Umbilical cord (tissue), 2 donors: ENCODE measurements around the gene GLB1L3. TPM values are rescaled to one million over a fixed set of nuclear protein-coding genes. Genes with fewer than 3 reads are reported as not detected.
"Not testable (repeated sequence)": the region's sequence is repeated elsewhere in the genome, so short reads cannot be mapped to it uniquely, and the experiment has no call there.

Source experiments
- DNase-seq: peaks from one replicate; pipeline ENCODE4 v3.0.0-alpha.2; 2015; ENCODE audit warnings: low spot score
- total RNA-seq: library from RNA; depleted of rRNA; stranded (reverse); fragments of >200 nt; gene quantifications from one replicate; pipeline ENCODE4 v1.2.3, GENCODE V29; 2014; ENCODE audit warnings: low replicate concordance; ENCODE audit not compliant: insufficient read depth

Gene GLB1L3
- total RNA-seq, 1 donor from 2014 or later, result 2.2 TPM

DNA sequence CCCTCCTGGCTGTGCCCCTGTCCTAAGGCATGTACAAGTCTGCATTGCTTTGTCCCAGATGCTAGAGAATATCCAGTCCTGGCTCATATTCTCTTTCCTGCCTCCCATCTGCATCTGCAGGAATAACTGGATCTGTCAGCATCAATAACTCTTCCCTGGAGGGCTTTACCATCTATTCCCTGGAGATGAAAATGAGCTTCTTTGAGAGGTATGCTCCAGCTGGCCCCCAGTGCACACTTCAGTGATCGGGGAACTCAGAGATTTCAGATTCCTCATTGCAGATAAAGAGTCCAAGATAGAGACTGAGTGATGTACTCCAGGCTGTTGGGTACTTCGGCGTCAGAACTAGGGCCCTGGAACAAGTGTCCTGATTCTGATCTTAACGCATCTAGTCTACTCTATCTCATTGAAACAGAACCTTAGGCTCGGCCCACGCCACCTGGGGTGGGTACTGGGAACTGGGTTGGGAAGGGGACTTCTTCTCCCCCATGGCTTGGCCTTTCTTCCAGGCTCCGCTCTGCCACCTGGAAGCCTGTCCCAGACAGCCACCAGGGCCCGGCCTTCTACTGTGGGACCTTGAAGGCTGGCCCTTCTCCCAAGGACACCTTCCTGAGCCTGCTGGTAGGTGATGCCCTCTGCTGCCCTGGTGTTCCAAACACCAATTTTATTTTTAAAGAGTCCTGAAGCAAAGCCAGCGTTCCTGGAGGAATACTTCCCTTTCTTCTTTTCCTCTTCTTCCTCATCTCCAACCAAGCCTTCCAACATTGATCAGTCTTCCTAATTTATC lies 37.8 kb downstream of the GLB1L3 start:
- DNase-seq, result no peak

DNA sequence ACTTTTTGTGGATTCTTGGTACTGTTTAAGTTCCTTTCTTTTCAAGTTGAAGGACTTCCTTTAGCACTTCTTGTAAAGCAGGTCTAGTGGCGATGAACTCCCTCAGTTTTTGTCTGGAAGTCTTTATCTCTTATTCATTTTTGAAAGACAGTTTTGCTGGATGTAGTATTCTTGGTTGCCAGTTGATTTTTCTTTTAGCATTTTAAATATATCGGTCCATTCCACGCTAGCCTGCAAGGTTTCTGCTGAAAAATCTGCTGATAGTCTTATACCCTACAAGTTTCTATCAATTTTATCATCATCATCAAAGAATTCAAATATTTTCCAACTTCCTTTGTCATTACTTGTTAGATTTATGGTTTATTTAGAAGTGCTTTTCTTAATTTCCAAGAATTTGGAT lies 40.9 kb downstream of the GLB1L3 start:
- DNase-seq, result no peak

DNA sequence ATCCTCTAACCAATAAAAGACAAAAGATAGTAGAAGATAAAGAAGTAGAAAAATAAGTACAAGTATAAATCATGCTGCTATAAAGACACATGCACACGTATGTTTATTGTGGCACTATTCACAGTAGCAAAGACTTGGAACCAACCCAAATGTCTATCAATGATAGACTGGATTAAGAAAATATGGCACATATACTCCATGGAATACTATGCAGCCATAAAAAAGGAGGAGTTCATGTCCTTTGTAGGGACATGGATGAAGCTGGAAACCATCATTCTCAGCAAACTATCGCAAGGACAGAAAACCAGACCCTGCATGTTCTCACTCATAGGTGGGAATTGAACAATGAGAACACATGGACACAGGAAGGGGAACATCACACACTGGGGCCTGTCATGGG lies 45.2 kb downstream of the GLB1L3 start:
- DNase-seq, result not testable (repeated sequence)

DNA sequence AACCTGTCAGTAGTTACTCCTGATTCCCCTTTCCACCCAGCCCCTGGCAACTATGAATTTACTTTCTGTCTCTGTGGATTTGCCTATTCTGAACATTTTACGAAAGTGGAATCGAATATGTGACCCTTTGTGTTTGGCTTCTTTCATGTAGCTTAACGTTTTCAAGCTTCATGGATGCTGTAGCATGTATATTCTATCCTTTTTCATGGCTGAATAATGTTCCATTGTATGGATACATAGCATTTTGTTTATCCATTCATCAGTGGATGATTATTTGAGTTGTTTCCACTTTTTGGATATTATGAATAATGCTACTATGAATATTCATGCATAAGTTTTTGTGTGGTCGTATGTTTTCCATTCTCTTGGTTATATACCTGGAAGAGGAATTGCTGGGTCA lies 46.4 kb downstream of the GLB1L3 start:
- DNase-seq, result no peak

DNA sequence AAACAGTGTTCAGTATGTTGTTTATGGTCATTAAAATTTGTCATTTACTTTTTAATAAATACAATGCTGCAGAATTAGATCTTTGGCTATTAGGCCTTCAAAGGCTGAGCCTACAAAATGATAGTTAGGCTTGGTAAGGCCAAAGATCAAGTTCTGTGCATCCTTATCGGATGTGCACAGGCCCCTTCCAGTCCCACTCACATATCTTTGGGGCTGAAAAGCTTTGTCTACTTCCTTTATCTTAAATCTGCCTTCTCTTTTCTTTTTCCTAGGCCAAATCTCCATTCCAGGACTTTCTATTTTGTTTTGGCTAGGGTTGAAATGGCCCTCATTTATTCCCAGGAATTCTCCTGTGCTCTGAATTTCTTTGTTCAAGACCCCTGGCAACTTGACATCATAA lies 52.3 kb downstream of the GLB1L3 start:
- DNase-seq, result no peak

DNA sequence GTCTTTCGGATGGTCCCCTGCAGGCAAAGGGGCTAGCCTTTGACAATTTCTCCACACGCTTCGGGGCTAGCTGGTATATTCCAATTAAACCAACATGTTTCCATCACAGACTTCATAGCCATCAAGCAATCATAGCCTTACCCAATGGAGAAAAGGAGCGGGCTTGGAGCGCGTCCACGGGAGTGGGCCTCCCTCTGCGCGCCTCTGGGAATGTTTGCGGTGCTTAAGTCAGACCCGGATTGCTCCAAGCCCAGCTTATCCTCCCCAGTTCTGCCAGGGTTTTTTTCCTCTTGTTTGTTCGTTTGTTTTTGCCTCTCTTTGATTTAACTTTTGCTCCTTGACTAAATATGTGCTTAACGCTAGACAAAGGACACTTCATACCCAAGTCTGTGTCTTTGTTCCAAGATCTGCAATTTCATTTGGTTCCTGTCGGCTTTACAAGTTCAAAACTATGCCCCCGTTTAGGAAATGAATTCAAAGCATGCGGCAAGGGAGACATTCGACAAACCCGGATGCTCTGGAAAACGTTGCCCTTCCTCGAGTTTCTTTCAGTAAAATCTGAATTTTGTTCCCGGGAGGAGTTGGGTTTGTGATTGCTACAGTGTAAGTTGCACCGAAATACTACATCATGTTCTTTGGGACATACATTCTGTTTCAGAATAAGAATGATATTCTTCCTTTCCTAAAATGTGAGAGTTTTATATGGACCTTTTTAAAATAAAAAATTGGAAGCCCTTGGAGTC lies 54.6 kb downstream of the GLB1L3 start:
- no peak for DNase-seq

DNA sequence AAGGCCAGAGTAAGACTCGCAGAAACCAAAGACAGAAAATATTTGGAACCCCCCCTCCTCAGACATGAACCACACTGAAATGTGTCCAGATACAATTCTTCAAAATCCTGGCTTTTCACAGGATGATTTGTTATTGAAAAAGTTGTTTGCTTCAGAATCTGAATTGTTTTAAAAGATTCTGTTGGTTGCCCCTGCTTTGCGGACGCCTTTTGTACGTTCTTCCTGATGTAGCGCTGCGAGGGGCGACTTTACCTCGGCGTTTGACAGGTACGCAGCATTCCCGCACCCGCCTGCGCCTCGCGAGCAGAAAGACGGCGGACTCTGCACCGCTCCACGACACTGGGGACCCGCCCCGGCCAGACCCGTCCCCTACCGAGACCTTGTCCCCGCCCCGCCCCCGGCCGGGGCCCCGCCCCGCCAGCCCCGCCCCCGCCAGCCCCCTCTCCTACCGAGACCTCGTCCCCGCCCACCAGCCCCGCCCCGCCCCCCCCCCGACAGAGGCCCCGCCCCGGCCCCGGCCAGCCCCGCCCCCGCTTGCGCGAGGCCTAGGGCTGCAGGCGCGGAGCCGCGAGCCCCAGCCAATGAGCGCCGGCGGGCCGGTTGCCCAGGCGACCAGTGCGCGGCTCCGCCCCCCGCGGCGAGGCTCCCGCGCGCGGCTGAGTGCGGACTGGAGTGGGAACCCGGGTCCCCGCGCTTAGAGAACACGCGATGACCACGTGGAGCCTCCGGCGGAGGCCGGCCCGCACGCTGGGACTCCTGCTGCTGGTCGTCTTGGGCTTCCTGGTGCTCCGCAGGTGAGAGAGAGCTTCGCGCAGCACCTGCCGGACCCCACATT lies 55.4 kb downstream of the GLB1L3 start, which contains the start of gene GLB1L2:
TSS of gene GLB1L2 (plus strand) at position 635 of the 835 bp plus-strand sequence. CDS start at position 709, 74 bp downstream.
- peak; percentile 52 for DNase-seq

DNA sequence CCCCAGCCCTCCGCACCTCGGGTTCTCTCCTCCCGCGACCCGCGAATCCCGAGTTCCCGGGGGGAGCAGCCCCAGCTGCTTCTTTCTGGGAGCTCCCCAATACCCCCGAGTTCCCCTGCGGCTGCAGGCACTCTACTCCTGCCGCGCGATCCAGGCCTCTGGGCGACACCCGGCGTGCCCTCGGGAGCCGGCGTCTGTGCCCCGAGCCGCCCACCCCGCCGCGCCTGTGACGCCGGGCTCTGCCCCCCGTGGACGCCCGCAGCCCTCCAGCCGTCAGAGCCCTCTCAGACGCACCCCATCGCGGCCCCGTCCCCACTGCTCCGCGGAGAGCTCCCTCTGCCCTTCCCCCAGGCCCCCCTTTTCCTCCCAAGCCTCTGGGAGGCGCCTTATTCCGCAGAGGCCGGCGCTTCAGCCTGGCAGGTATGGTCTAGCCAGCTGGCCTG lies 56.0 kb downstream of the GLB1L3 start:
- no peak for DNase-seq

DNA sequence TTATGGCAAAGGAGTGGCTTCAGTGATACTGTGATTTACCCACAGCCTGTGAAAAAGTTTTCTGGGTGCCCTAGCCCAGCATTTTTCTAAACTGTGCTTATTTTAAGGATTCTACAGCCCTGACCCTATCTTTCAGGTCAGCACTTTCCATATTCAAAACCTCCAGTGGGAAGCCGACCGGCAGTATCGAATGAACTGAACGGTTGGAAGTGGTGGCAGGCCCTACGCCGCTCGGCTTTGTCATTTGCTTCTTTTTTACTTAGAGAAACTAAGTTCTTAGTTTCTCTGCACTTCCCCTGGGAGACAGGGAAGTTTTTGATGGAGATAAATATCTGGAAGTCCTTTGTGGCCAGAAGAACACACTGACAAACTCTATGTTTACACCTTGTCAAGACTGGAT lies 56.6 kb downstream of the GLB1L3 start:
- DNase-seq, result no peak

DNA sequence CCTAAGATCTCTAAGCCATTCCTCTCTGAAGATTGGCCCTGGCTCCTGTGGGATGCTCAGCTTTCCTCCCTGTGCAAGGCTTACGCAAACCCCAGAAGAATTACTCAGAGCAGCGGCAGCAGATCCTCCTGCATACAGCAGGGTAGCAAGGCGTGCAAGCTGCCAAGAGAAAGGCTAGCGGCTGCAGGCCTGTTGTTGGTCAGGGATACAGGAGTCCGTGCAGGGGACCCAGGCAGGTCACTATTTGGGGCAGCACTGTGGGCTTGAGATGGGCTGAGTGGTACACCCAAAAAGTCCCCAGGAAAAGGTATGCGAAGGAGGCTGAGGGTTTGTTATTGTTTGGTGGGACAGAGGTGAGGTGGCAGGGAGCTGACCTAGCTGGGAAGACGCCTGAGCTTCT lies 57.1 kb downstream of the GLB1L3 start:
- DNase-seq, result peak; percentile 38

DNA sequence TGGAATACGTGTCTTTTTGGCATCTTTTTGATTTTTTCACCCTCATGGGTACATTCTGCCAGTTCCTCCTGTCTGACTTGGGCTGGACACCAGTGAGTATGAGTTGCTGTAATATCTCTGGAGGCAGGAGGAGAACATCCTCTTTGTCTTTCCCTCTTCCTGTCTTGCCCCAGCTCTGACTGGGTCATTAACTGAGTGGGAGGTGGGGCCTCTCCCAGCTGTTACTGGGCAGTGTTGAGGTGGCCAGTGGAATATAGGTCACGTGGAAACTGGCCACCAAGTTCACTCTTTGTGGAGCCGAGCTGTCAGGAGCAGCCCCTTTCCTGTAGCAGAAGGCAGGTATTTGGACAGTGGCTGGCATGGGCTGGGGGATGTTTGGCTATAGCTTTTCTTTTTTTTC lies 57.8 kb downstream of the GLB1L3 start:
- no peak for DNase-seq

DNA sequence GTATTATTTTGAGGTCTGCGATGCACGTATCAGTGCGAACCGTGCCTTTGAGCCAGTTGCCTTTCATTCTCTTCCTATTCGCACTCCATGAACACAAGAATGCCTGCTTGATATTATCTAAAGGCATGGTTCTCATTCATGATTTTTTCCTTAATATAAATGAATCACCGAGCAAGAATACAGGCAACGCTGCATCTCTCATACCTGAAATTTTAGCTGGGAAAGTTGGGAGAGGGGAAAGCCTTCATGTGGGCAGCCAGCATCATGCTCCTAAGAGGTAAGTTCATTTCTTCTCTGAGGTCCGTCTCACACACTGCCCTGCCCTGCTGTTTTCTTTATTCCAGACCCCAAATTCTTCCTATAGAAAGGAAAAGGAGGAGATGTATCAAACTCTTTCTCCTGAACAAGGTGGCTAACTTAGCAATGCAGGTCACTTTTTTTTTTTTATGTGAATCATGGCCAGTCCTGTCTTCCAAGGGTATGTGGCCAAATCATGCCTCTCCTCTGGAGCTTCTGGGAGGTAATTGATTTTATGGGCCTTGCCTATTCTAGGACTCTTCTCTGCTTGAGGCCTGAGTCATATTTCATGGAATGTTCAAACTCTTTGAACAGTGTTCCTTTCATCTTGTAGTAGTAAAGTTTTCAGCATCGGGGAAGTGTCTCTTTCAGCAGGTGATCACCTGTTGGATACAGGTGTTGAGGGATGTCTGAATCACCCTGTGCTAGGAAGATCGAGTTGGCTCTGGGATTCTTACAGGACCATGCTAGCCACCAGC lies 58.8 kb downstream of the GLB1L3 start:
- DNase-seq, result no peak

DNA sequence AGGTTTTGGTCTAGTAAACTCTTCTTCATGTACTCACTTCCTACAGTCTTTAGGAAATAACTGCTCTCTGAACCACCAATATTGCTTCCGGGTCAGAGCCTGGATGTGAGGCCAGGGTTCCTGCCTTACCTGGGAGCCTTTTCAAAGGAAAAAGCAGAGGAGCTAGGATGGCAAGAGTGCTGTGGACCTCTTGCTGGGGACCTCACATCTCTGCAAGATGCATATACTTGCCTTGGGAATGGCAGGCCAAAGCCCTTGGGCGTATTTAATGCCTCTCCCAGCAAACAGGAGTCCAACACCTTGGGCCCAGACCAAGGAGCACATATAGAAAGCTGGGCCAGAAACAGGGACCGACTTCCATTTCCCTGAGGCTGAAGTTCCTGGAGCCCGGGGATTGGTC lies 60.9 kb downstream of the GLB1L3 start:
- no peak for DNase-seq

DNA sequence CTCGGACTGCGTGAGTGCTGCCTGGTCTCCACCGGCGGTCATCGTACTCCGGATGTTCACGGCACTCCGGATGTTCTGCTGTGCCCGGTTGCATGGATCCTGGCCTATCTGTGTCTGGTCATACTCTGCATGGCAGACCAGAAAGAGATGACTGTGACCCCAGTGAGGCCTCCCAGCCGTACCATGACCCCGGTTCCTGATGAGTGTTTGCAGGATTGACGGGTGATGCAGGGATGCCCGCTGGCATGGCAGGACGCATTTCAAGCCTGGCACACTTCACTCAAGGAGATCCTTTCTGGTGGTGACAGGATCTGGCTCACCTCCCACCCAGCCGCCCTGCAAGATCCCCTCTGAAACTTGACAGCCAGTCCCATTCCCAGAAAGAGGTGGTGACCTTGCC lies 61.9 kb downstream of the GLB1L3 start:
- no peak for DNase-seq

DNA sequence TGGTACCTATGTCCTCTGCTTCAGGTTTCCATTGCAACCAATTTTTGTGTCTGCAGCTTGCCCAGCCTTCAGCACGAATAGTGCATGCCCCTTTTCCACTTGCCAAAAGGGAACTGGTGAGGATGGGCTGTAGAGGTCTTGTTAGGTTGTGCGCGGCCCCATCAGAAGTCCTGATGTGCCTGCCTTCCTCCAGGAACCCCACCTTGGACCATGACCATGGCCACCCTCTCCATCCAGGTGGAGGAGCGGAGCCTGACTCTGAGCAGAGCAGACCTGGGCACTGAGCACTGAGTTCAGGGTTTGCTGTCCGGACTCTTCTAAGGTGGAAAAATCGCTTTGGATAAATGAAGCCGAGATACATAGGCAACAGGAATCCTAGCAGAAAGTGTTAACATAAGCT lies 62.5 kb downstream of the GLB1L3 start:
- DNase-seq, result no peak

DNA sequence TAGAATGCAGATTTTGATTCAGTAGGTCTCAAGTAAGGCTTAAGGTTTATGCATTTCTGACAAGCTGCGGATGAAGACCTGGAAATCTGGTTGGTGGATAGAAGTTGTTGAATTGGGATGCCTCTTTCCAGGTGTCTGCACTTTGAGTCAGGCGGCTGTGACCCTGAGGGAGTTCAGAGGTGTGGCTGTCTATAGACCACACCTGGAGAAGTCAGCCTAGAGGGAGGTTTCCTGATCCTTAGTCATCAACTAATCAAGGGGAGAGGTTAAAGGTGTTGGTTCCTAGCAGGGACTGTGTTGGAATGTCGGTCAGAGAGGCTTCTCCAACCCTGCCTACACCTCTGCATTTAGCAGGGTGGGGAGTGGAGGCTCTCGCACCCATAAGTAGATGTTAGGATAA lies 63.6 kb downstream of the GLB1L3 start:
- DNase-seq, result no peak

DNA sequence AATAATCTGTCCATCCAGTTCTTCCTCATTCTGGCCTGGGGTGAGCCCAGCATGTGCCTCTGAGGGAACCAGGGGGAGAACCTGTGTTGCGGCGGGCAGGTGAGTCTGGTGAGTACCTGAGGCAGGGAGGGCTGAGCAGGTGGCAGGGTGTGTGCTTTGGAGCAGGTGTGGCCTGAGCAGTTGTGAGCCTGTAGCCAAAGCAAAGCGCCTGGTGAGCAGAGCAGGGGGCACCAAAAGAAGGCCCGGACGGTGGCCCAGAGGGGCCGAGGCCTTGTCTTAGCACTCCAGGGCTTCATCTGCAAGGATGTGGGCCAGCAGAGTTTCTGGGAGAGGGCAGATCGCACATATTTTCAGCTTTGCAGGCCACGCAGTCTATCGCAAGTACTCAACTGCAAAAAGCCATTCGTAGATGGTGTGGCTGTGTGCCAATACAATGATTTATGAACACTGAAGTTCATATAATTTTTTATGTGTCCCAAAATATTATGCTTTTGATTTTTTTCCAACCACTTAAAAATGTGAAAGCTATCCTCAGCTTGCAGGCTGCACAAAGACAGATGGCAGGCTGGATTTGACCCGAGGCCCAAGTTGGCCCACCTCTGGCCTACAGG lies 64.3 kb downstream of the GLB1L3 start:
- peak; percentile 27 for DNase-seq

DNA sequence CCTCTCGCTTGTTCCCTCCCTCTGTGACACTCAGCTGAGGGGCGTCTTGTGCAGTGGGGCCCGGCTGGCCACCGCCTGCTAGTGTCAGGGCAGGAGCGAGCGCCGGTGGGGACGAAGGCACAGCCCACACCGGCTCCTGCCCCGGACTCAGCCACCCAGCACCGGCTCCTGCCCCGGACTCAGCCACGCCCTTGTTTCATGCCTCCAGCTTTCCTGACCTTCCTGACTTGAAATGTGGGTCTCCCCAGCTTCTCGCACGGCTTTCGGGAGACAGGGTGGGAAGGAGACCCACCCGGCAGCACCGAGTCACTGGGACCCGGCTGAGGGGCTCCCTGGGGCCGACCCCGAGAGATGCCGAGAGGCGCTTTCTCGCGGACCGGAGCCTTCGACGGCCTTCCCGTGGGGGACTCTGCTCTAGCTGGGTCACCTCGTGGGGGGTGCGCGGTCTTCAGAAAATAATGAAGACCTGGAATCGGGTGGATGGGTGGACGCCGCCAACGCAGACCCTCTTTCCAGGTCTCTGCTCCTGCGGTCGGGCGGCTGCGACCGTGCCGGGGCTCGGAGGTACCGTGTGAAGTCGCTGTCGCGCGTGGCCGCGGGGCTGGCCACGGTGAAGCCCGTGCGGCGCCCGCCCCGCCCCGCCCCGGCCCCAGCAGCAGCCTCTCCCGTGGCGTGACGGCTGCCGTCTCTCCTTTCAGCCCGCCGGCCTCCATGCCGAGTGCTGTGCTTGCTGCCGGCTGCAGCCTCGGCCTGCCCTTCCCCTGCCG lies 65.8 kb downstream of the GLB1L3 start:
- no peak for DNase-seq

DNA sequence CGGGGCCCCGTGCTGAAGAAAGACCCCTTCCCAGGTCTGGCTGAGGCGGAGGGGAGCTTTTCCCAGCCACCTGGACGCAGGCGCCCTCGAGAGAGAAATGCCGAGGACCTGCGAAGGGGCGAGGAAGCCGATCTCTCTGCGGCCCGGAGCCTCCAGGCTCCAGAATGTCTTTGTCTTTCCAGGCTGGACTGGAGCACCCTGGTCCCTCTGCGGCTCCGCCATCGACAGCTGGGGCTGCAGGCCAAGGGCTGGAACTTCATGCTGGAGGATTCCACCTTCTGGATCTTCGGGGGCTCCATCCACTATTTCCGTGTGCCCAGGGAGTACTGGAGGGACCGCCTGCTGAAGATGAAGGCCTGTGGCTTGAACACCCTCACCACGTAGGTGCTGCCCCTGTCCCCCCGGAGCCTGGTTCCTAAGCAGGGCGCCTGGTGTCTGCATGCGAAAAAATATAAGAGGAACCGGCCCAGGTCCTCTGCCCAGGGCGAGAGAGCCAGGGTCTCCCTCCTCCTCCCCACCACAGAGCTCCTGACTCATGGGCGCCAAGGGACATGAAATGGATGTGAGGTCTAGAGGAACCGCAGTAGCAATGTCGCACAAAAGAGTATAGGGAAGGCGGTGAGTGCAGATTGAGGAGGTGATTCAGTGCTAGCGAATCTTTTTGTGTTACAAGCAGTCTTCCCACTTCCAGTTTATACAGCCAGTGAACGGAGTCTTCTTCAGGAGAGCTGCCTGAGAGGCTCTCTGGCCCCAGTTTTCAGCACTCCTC lies 66.6 kb downstream of the GLB1L3 start:
- DNase-seq, result no peak
